MG63 (cell line): ENCODE results near the gene PLCXD1. TPM values are rescaled to one million over a fixed set of nuclear protein-coding genes. Genes with fewer than 3 reads are reported as not detected.

Experiments used
- DNase-seq: peaks from one replicate; pipeline ENCODE4 v3.0.0-alpha.2; 2020
- H3K27me3 ChIP-seq: fragments of 250-450 bp; sonication (Bioruptor Pico); 2 replicates; pipeline ENCODE4 v1.5.1; 2020; ENCODE audit warnings: mild to moderate bottlenecking, moderate library complexity
- H3K36me3 ChIP-seq: fragments of 250-450 bp; sonication (Bioruptor Pico); 2 replicates; pipeline ENCODE4 v1.5.1; 2020; ENCODE audit warnings: mild to moderate bottlenecking, moderate library complexity
- H3K4me3 ChIP-seq: fragments of 250-450 bp; sonication (Bioruptor Pico); 2 replicates; pipeline ENCODE4 v1.5.1; 2020; ENCODE audit warnings: mild to moderate bottlenecking, moderate library complexity
- H3K9me3 ChIP-seq: fragments of 250-450 bp; sonication (Bioruptor Pico); 2 replicates; pipeline ENCODE4 v1.5.1; 2020; ENCODE audit warnings: mild to moderate bottlenecking, moderate library complexity
- total RNA-seq: library from RNA; depleted of rRNA; stranded (reverse); fragments of >200 nt; shearing (Covaris generic); gene quantifications from 2 replicates; pipeline ENCODE4 v1.2.3, GENCODE V29; 2014; ENCODE audit warnings: low replicate concordance

Gene PLCXD1
- total RNA-seq, 1 experiment from 2014 or later, result 8.4 TPM

GRCh38 chrX:334971-335757 lies 54.0 kb downstream of the PLCXD1 start:
- Histone ChIP-seq H3K4me3 (no peak overlapping the region), H3K9me3 (no peaks in the 10 kb centered on the region), H3K36me3 (no peaks in the 10 kb centered on the region), H3K27me3 (no peaks in the 10 kb centered on the region)
- DNase-seq, result no peak

- Histone ChIP-seq H3K9me3 (no peaks in the 10 kb centered on the region), H3K36me3 (no peaks in the 10 kb centered on the region)
Observed at GRCh38 chrX:335758-336155, 54.6 kb downstream of the PLCXD1 start.

GRCh38 chrX:336227-336626 lies 55.0 kb downstream of the PLCXD1 start:
- DNase-seq, result no peak
- no peaks in the 10 kb centered on the region for H3K36me3 ChIP-seq
- no peaks in the 10 kb centered on the region for H3K9me3 ChIP-seq
- H3K4me3 ChIP-seq, result no peak overlapping the region
- H3K27me3 ChIP-seq, result no peaks in the 10 kb centered on the region

More at GRCh38 chrX:335758-336155, 54.6 kb downstream of the PLCXD1 start:
- Histone ChIP-seq H3K4me3 (no peak overlapping the region), H3K27me3 (no peaks in the 10 kb centered on the region)
- DNase-seq, result no peak

GRCh38 chrX:337331-337831 lies 56.2 kb downstream of the PLCXD1 start:
- Histone ChIP-seq H3K4me3 (no peak overlapping the region), H3K27me3 (no peaks in the 10 kb centered on the region), H3K9me3 (no peaks in the 10 kb centered on the region), H3K36me3 (no peaks in the 10 kb centered on the region)
- DNase-seq, result no peak

GRCh38 chrX:338281-338835 lies 57.2 kb downstream of the PLCXD1 start:
- H3K9me3 ChIP-seq, result no peaks in the 10 kb centered on the region

GRCh38 chrX:338836-339400 lies 57.7 kb downstream of the PLCXD1 start:
- H3K4me3 ChIP-seq, result no peak overlapping the region
- no peak for DNase-seq
- H3K27me3 ChIP-seq, result no peaks in the 10 kb centered on the region
- no peaks in the 10 kb centered on the region for H3K9me3 ChIP-seq
- H3K36me3 ChIP-seq, result no peaks in the 10 kb centered on the region

More at GRCh38 chrX:338281-338835, 57.2 kb downstream of the PLCXD1 start:
- Histone ChIP-seq H3K4me3 (no peak overlapping the region), H3K36me3 (no peaks in the 10 kb centered on the region), H3K27me3 (no peaks in the 10 kb centered on the region)
- DNase-seq, result no peak

- no peaks in the 10 kb centered on the region for H3K27me3 ChIP-seq
- H3K9me3 ChIP-seq, result no peaks in the 10 kb centered on the region
- no peaks in the 10 kb centered on the region for H3K36me3 ChIP-seq
- no peak for DNase-seq
- H3K4me3 ChIP-seq, result no peak overlapping the region
Observed at GRCh38 chrX:340121-340520, 58.9 kb downstream of the PLCXD1 start.

GRCh38 chrX:340641-341423 lies 59.7 kb downstream of the PLCXD1 start:
- Histone ChIP-seq H3K36me3 (no peaks in the 10 kb centered on the region), H3K4me3 (no peak overlapping the region), H3K27me3 (no peaks in the 10 kb centered on the region), H3K9me3 (no peaks in the 10 kb centered on the region)
- DNase-seq, result no peak

- no peaks in the 10 kb centered on the region for H3K27me3 ChIP-seq
- no peak for DNase-seq
- H3K36me3 ChIP-seq, result no peaks in the 10 kb centered on the region
- no peaks in the 10 kb centered on the region for H3K9me3 ChIP-seq
- no peak overlapping the region for H3K4me3 ChIP-seq
Observed at GRCh38 chrX:341541-342101, 60.4 kb downstream of the PLCXD1 start.

- H3K9me3 ChIP-seq, result no peaks in the 10 kb centered on the region
- H3K4me3 ChIP-seq, result no peak overlapping the region
- DNase-seq, result no peak
- no peaks in the 10 kb centered on the region for H3K27me3 ChIP-seq
- H3K36me3 ChIP-seq, result no peaks in the 10 kb centered on the region
Observed at GRCh38 chrX:344371-344901, 63.3 kb downstream of the PLCXD1 start.

- Histone ChIP-seq H3K27me3 (no peaks in the 10 kb centered on the region), H3K36me3 (no peaks in the 10 kb centered on the region), H3K9me3 (no peaks in the 10 kb centered on the region), H3K4me3 (no peak overlapping the region)
- no peak for DNase-seq
Observed at GRCh38 chrX:345020-345925, 64.1 kb downstream of the PLCXD1 start.

GRCh38 chrX:346034-346813 lies 65.0 kb downstream of the PLCXD1 start:
- H3K4me3 ChIP-seq, result no peak overlapping the region
- H3K27me3 ChIP-seq, result no peaks in the 10 kb centered on the region
- no peak for DNase-seq
- H3K9me3 ChIP-seq, result no peaks in the 10 kb centered on the region
- H3K36me3 ChIP-seq, result no peaks in the 10 kb centered on the region

- no peaks in the 10 kb centered on the region for H3K36me3 ChIP-seq
- H3K4me3 ChIP-seq, result no peak overlapping the region
- H3K27me3 ChIP-seq, result no peaks in the 10 kb centered on the region
- DNase-seq, result no peak
- no peaks in the 10 kb centered on the region for H3K9me3 ChIP-seq
Observed at GRCh38 chrX:347351-348117, 66.4 kb downstream of the PLCXD1 start.

GRCh38 chrX:348461-349117 lies 67.4 kb downstream of the PLCXD1 start:
- H3K36me3 ChIP-seq, result no peaks in the 10 kb centered on the region
- H3K4me3 ChIP-seq, result no peak overlapping the region
- no peaks in the 10 kb centered on the region for H3K9me3 ChIP-seq
- H3K27me3 ChIP-seq, result no peaks in the 10 kb centered on the region
- no peak for DNase-seq
